Nephron (organoid): ENCODE measurements around the gene COL26A1.
"Not testable (repeated sequence)": the region's sequence is repeated elsewhere in the genome, so short reads cannot be mapped to it uniquely, and the experiment has no call there.

Source experiments
- H3K27ac Mint-ChIP-seq, 3 experiments: 2 replicates each; pipeline ENCODE4 v1.8.0; 2020; ENCODE audit warnings: mixed read lengths in 3 of 3, mild to moderate bottlenecking in 2 of 3, moderate library complexity in 1 of 3
- H3K27me3 Mint-ChIP-seq: 2 replicates; pipeline ENCODE4 v1.8.0; 2021; ENCODE audit warnings: low read depth, mild to moderate bottlenecking, moderate library complexity, mixed read lengths
- H3K36me3 Mint-ChIP-seq: 2 replicates; pipeline ENCODE4 v1.8.0; 2020; ENCODE audit warnings: low read depth, mixed read lengths
- H3K4me1 Mint-ChIP-seq: 2 replicates; pipeline ENCODE4 v1.8.0; 2020; ENCODE audit warnings: mixed read lengths
- H3K4me3 Mint-ChIP-seq, 3 experiments: 2 replicates each; pipeline ENCODE4 v1.8.0; 2020; ENCODE audit warnings: mild to moderate bottlenecking in 3 of 3, mixed read lengths in 3 of 3, moderate library complexity in 2 of 3
- H3K9me3 Mint-ChIP-seq: 2 replicates; pipeline ENCODE4 v1.8.0; 2020; ENCODE audit warnings: mixed read lengths
- TF ChIP-seq, protein P1 (sequence below), 3 experiments: fragments of 200-600 bp; sonication (generic); IDR thresholded peaks; one replicate each; pipeline ENCODE4 v1.5.0; 2021; ENCODE audit warnings: antibody characterized with exemption in 3 of 3; ENCODE audit not compliant: unreplicated experiment in 3 of 3

Gene COL26A1

DNA sequence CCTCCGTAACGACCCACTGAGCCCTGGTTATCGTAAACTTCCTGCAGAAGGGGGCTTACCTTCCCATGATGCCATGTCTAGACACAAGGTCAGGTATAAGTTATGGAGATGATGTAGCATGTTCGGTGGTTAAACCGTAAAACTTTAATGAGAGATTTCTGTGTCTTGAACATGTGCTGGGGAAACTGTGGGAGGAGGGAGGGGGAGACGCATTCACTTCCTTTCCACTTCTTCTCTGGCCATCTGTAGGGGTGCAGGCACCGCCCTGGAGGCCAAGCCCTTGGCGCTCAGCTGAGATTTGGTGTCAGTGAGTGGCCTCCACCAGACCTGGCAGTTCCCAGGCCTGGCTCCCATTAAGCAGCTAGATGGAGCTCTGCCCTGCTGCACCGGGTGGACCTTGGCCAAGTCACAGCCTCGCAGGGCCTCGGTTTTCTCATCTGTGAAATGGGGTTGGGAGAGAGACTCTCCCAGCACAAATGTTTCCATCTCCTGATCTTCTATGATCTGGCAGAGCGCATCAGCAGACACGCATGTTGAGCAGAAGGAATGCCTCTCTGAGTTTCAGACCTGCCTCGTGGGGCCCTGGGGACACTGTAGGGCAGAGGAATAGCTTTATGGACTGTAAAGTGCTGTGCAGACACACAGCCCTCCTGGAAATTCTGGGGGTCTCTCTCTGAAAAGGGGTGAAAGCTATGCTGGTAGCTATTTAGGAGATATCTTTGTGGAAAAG is 106.0 kb downstream of the COL26A1 start:
- peak overlapping the region; percentile 61 to 85 (median 61) for H3K27ac Mint-ChIP-seq
- no peaks in the 10 kb centered on the region for H3K9me3 Mint-ChIP-seq
- H3K4me3 Mint-ChIP-seq: no peak overlapping the region
- no peaks in the 10 kb centered on the region for H3K36me3 Mint-ChIP-seq
- H3K27me3 Mint-ChIP-seq: peaks cover 5% of the 10 kb centered on the region
- peaks cover 29% of the 10 kb centered on the region for H3K4me1 Mint-ChIP-seq
- TF ChIP-seq, protein P1, sequence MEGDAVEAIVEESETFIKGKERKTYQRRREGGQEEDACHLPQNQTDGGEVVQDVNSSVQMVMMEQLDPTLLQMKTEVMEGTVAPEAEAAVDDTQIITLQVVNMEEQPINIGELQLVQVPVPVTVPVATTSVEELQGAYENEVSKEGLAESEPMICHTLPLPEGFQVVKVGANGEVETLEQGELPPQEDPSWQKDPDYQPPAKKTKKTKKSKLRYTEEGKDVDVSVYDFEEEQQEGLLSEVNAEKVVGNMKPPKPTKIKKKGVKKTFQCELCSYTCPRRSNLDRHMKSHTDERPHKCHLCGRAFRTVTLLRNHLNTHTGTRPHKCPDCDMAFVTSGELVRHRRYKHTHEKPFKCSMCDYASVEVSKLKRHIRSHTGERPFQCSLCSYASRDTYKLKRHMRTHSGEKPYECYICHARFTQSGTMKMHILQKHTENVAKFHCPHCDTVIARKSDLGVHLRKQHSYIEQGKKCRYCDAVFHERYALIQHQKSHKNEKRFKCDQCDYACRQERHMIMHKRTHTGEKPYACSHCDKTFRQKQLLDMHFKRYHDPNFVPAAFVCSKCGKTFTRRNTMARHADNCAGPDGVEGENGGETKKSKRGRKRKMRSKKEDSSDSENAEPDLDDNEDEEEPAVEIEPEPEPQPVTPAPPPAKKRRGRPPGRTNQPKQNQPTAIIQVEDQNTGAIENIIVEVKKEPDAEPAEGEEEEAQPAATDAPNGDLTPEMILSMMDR (IDR thresholded peaks at IDR 0.05; ENCODE audit: unreplicated experiment in 3 of 3): no peak

DNA sequence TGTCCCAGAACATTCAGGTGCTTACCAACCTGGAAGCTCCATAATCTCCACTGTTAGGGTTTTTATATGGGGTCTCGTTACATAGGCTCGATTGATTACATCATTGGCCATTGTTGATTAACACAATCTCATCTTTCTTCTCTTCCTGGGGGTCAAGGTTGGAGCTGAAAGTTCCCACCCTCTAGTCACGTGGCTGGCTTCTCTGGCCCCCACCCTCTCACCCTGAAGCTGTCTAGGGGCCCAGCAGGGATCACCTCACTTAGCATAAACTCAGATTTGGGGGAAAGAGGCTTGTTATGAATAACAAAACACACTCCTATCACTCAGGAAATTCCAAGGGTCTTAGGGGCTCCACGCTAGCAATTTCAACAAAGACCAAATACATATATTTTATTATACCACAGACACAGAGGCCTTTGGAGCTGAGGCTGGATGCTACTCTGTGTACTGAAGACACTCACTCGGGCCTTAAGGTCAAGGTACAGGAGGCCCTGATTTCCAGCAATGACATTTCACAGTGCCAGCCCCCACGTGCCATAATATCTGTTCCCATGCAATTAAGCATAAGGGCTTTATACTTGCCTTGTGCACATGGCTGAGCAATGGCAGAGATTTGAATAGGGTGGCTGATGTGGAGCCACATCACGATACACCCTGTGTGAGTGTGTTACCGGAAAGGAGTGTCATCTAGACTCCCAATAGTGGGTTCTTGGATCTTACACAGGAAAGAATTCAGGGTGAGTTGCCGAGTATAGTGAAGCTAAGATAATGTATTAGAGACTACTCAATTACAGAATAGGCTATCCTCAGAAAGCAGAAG is 108.2 kb downstream of the COL26A1 start:
- H3K27me3 Mint-ChIP-seq: peaks cover 5% of the 10 kb centered on the region
- H3K27ac Mint-ChIP-seq: peak overlapping the region; percentile 49 to 59 (median 58)
- H3K9me3 Mint-ChIP-seq: no peaks in the 10 kb centered on the region
- no peak overlapping the region for H3K4me3 Mint-ChIP-seq
- TF ChIP-seq, protein P1 (IDR thresholded peaks at IDR 0.05; ENCODE audit: unreplicated experiment in 3 of 3): no peak
- no peaks in the 10 kb centered on the region for H3K36me3 Mint-ChIP-seq
- H3K4me1 Mint-ChIP-seq: peaks cover 29% of the 10 kb centered on the region

DNA sequence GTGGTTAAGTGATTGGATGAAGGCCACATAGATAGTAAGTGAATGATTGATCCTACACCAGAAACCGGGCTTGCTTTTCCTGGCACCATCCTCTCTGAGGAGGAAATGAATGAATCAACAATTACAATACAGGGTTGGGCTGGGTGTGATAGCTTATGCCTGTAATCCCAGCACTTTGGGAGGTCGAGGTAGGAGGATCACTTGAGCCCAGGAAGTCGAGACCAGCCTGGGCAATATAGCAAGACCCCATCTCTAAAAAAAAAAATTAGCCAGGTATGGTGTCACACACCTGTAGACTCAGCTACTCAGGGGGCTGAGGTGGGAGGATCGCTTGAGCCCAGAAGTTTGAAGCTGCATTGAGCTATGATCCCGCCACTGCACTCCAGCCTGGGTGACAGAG is 111.5 kb downstream of the COL26A1 start:
- peaks cover 23% of the 10 kb centered on the region for H3K36me3 Mint-ChIP-seq
- no peak overlapping the region for H3K27ac Mint-ChIP-seq
- H3K9me3 Mint-ChIP-seq: peaks cover 12% of the 10 kb centered on the region
- TF ChIP-seq, protein P1 (IDR thresholded peaks at IDR 0.05; ENCODE audit: unreplicated experiment in 3 of 3): no peak
- H3K27me3 Mint-ChIP-seq: peaks cover 5% of the 10 kb centered on the region
- H3K4me1 Mint-ChIP-seq: peaks cover 22% of the 10 kb centered on the region
- H3K4me3 Mint-ChIP-seq: no peak overlapping the region

DNA sequence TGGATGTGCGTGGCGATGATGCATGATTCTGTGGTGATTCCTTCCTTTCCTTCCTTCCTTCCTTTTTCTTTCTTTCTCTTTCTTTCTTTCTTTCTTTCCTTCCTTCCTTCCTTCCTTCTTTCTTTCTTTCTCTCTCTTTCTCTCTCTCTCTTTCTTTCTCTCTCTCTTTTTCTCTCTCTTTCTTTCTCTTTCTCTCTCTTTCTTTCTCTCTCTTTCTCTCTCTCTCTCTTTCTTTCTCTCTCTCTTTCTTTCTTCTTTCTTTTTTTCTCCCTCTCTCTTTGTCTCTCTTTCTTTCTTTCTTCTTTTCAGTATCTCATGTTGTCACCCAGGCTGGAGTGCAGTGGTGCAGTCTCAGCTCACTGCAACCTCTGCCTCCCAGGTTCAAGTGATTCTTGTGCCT is 113.0 kb downstream of the COL26A1 start:
- peaks cover 14% of the 10 kb centered on the region for H3K4me1 Mint-ChIP-seq
- H3K36me3 Mint-ChIP-seq: peaks cover 38% of the 10 kb centered on the region
- not testable (repeated sequence) for H3K27me3 Mint-ChIP-seq, H3K4me3 Mint-ChIP-seq
- H3K27ac Mint-ChIP-seq: peak overlapping the region; percentile 41 to 52 (median 51)
- peaks cover 24% of the 10 kb centered on the region for H3K9me3 Mint-ChIP-seq

DNA sequence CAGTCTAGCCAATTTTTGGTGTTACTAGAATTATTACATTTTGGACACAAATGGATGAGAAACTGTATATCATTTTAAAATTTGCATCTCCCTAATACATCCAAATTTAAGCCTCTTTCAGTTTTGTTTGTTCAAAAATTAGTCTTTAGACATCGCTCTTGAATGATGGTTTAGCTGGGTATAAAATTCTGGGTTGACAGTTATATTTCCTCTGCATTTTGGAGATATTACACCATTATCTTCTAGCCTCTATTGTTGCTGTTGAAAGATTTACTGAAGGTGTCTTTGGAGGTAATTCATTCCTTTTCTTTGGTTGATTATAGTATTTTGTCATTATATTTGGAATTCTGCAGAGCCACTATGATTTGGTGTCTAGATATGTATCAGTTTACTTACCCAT is 116.5 kb downstream of the COL26A1 start:
- no peak overlapping the region for H3K4me3 Mint-ChIP-seq
- H3K4me1 Mint-ChIP-seq: peaks cover 7% of the 10 kb centered on the region
- peaks cover 25% of the 10 kb centered on the region for H3K9me3 Mint-ChIP-seq
- H3K36me3 Mint-ChIP-seq: peaks cover 42% of the 10 kb centered on the region
- no peak overlapping the region for H3K27ac Mint-ChIP-seq
- no peaks in the 10 kb centered on the region for H3K27me3 Mint-ChIP-seq
- TF ChIP-seq, protein P1 (IDR thresholded peaks at IDR 0.05; ENCODE audit: unreplicated experiment in 3 of 3): no peak

DNA sequence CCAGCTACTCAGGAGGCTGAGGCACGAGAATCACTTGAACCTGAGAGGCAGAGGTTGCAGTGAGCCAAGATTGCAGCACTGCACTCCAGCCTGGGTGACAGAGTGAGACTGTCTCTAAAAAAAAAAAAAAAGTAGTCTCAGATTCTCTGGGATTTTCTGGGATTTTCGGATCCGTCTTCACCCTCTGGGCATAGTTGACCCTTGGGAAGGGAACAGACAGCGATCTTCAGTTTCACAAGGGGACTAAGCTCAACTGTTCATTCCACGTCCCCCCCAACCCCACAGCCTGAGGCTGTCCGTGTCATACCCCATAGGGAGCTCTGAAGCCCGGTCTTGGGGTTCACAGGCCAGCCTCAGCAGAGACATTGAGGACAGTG is 123.4 kb downstream of the COL26A1 start:
- not testable (repeated sequence) for H3K36me3 Mint-ChIP-seq, H3K27me3 Mint-ChIP-seq, H3K9me3 Mint-ChIP-seq
- H3K4me1 Mint-ChIP-seq: peaks cover 34% of the 10 kb centered on the region
- peak overlapping the region in 1 of 3 experiments; percentile 19 for H3K4me3 Mint-ChIP-seq
- H3K27ac Mint-ChIP-seq: peak overlapping the region; percentile 98 to 99 (median 98)
